DOHH2 (cell line): ENCODE results near the gene ZMIZ1.

ENCODE experiments used
- H3F3A ChIP-seq: fragments of 200-600 bp; sonication (generic), shearing (Covaris generic); 2 replicates; pipeline ENCODE4 v1.6.0; 2016; ENCODE audit warnings: antibody characterized with exemption, mild to moderate bottlenecking; ENCODE audit not compliant: control insufficient read depth, insufficient read depth
- H3K27ac ChIP-seq: fragments of 200-600 bp; sonication (generic); 2 replicates; pipeline ENCODE4 v1.5.1; 2014; ENCODE audit warnings: low read depth, mild to moderate bottlenecking, low read length, moderate library complexity
- H3K27me3 ChIP-seq: fragments of 200-600 bp; sonication (generic); 2 replicates; pipeline ENCODE4 v1.6.1; 2014; ENCODE audit warnings: mild to moderate bottlenecking, low read length, mixed read lengths; ENCODE audit not compliant: control insufficient read depth
- H3K36me3 ChIP-seq: fragments of 200-600 bp; sonication (generic); 2 replicates; pipeline ENCODE4 v1.6.1; 2014; ENCODE audit warnings: mild to moderate bottlenecking, low read length, moderate library complexity, mixed read lengths; ENCODE audit not compliant: control insufficient read depth
- H3K4me1 ChIP-seq: fragments of 200-600 bp; sonication (generic); 2 replicates; pipeline ENCODE4 v1.6.1; 2014; ENCODE audit warnings: mild to moderate bottlenecking, low read length, mixed read lengths; ENCODE audit not compliant: control insufficient read depth
- H3K4me2 ChIP-seq: fragments of 200-600 bp; sonication (generic); 2 replicates; pipeline ENCODE4 v1.6.0; 2014; ENCODE audit warnings: mild to moderate bottlenecking, low read length, moderate library complexity
- H3K4me3 ChIP-seq: fragments of 200-600 bp; sonication (generic); 2 replicates; pipeline ENCODE4 v1.5.1; 2014; ENCODE audit warnings: mild to moderate bottlenecking, low read length, mixed read lengths
- H3K79me2 ChIP-seq: fragments of 200-600 bp; sonication (generic); 2 replicates; pipeline ENCODE4 v1.6.1; 2014; ENCODE audit warnings: mild to moderate bottlenecking, low read length, mixed read lengths; ENCODE audit not compliant: control insufficient read depth
- H3K9me2 ChIP-seq: fragments of 200-600 bp; sonication (generic); replicated peaks from 2 replicates; pipeline ENCODE4 v1.6.1; 2014; ENCODE audit warnings: mild to moderate bottlenecking, low read length, mixed read lengths; ENCODE audit not compliant: control insufficient read depth
- H3K9me3 ChIP-seq: fragments of 200-600 bp; sonication (generic); 2 replicates; pipeline ENCODE4 v1.6.1; 2014; ENCODE audit warnings: antibody characterized with exemption, low read length, mixed read lengths; ENCODE audit not compliant: control insufficient read depth, insufficient read depth
- H4K20me1 ChIP-seq: fragments of 200-600 bp; sonication (generic); 2 replicates; pipeline ENCODE4 v1.6.0; 2014; ENCODE audit warnings: low read depth, mild to moderate bottlenecking, antibody characterized with exemption, low read length, moderate library complexity; ENCODE audit not compliant: control insufficient read depth, insufficient read depth
- EZH2phosphoT487 ChIP-seq: fragments of 200-600 bp; sonication (generic); IDR thresholded peaks from 2 replicates; pipeline ENCODE4 v1.6.1; 2017; ENCODE audit warnings: borderline replicate concordance, mild to moderate bottlenecking, antibody characterized with exemption, low read length, moderate library complexity, mixed read lengths
- TF ChIP-seq, protein P1 (sequence below): fragments of 200-600 bp; sonication (generic); IDR thresholded peaks from one replicate; pipeline ENCODE4 v1.5.1; 2014; ENCODE audit warnings: antibody characterized with exemption, mild to moderate bottlenecking, low read depth, low read length; ENCODE audit not compliant: poor library complexity, severe bottlenecking

The ZMIZ1 gene

DNA sequence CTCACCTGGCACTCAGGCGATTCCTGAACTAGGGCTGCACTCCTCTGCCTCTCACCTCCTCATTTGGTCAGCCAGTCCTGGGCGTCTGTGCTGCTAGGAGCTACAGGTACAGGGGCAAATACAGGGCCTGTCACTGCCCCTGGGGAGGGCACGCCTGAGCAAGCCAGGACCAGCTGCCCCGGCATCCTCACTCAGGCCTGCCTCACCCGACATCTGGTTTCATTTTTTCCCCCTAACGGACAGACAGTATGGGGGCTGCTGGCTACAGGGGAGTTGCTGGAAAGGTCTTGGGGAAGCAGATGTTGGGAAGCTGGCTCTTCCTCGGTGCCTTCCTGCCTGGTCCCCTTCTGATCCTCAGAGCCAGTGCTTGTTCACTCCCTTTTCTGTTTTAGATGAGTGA is 201.2 kb downstream of the ZMIZ1 start:
- Histone ChIP-seq H3K36me3 (no peaks in the 10 kb centered on the region), H4K20me1 (peaks cover 20% of the 10 kb centered on the region), H3K4me3 (no peak overlapping the region)

DNA sequence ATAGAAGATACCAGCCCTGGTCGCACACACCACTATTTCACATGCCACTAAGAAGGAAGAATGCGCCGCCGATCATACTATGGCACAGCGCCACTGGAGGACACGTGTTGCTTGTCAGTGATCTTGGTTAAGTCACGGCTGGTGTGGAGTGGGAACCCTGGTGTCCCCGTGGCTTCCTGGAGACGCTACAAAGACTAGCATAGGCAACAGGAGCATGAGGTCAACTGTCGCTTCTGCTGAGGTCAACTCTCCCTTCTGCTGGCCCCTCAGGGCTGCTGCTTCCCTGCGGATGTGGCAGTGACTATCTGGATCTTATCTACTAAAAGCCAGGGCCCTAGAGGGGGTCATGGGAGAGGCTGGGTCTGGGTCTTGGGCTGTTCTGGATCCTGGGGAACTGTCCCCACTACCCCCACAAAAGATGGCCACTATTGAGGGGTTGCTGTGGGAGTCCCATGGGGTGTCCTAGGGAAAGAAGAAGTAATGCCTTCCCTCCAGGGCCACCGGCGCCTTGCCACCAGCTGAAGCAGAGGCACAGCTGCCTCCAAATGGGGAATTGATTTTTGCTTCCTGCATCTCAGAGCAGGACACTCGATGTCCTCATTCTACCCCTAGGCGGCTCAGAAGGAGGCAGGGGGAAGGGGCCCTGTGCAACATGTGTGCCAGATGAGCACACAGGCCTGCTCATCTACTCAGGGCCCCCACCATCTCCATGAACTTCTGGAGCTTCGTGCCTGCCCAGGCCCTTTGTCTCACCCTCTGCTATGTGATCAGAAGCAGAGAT is 201.9 kb downstream of the ZMIZ1 start:
- TF ChIP-seq, protein P1, sequence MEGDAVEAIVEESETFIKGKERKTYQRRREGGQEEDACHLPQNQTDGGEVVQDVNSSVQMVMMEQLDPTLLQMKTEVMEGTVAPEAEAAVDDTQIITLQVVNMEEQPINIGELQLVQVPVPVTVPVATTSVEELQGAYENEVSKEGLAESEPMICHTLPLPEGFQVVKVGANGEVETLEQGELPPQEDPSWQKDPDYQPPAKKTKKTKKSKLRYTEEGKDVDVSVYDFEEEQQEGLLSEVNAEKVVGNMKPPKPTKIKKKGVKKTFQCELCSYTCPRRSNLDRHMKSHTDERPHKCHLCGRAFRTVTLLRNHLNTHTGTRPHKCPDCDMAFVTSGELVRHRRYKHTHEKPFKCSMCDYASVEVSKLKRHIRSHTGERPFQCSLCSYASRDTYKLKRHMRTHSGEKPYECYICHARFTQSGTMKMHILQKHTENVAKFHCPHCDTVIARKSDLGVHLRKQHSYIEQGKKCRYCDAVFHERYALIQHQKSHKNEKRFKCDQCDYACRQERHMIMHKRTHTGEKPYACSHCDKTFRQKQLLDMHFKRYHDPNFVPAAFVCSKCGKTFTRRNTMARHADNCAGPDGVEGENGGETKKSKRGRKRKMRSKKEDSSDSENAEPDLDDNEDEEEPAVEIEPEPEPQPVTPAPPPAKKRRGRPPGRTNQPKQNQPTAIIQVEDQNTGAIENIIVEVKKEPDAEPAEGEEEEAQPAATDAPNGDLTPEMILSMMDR: no peak
- no peak for TF ChIP-seq EZH2phosphoT487
- peaks cover 20% of the 10 kb centered on the region for H3K4me1 ChIP-seq
- H3K79me2 ChIP-seq: peaks cover 95% of the 10 kb centered on the region
- no peaks in the 10 kb centered on the region for H3K9me2 ChIP-seq
- no peaks in the 10 kb centered on the region for H3K27me3 ChIP-seq
- H3K9me3 ChIP-seq: no peaks in the 10 kb centered on the region
- no peaks in the 10 kb centered on the region for H3K36me3 ChIP-seq
- H3K27ac ChIP-seq: no peak overlapping the region
- peaks cover 17% of the 10 kb centered on the region for H4K20me1 ChIP-seq
- no peaks in the 10 kb centered on the region for H3F3A ChIP-seq
- no peak overlapping the region for H3K4me2 ChIP-seq
- no peak overlapping the region for H3K4me3 ChIP-seq

More for the DNA sequence above, 201.2 kb downstream of the ZMIZ1 start:
- H3K9me3 ChIP-seq: no peaks in the 10 kb centered on the region
- no peak for TF ChIP-seq EZH2phosphoT487
- TF ChIP-seq, protein P1: no peak
- peaks cover 94% of the 10 kb centered on the region for H3K79me2 ChIP-seq
- H3K27me3 ChIP-seq: no peaks in the 10 kb centered on the region
- H3F3A ChIP-seq: no peaks in the 10 kb centered on the region
- H3K4me2 ChIP-seq: no peak overlapping the region
- H3K9me2 ChIP-seq: no peaks in the 10 kb centered on the region
- H3K4me1 ChIP-seq: peaks cover 23% of the 10 kb centered on the region
- no peak overlapping the region for H3K27ac ChIP-seq

DNA sequence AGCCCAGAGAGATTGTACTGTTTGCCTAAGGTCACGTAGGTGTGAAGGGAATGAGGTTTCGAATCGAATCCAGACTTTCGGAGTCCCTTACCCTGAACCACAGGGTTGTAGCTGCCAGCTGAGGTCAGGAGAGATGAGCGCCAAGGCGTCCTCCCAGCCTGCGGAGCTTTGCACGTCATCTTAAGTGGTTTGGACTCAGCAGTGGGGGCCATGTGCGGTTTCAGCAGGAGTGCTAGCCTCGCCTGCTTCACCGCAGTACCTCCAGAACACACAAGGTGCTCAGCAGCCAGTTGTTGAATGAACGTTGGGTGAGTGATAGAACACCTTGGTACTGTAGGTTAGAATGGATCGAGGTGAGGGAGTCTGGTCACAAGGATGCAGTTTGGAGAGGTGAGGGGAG is 203.6 kb downstream of the ZMIZ1 start:
- H3K9me2 ChIP-seq: no peaks in the 10 kb centered on the region
- peaks cover 11% of the 10 kb centered on the region for H4K20me1 ChIP-seq
- no peak overlapping the region for H3K27ac ChIP-seq
- H3K4me1 ChIP-seq: peaks cover 3% of the 10 kb centered on the region
- H3F3A ChIP-seq: no peaks in the 10 kb centered on the region
- H3K36me3 ChIP-seq: no peaks in the 10 kb centered on the region; the same call in 1 of the 2 replicates
- no peak overlapping the region for H3K4me3 ChIP-seq
- no peak overlapping the region for H3K4me2 ChIP-seq
- no peaks in the 10 kb centered on the region for H3K9me3 ChIP-seq
- H3K79me2 ChIP-seq: peaks cover 82% of the 10 kb centered on the region
- no peaks in the 10 kb centered on the region for H3K27me3 ChIP-seq
- no peak for TF ChIP-seq EZH2phosphoT487
- TF ChIP-seq, protein P1: no peak
